GM23338 (cell line): ENCODE measurements around the gene KRT78. TPM values are rescaled to one million over a fixed set of nuclear protein-coding genes. Genes with fewer than 3 reads are reported as not detected.

Experiments
- ATAC-seq: fragments of 200-7000 bp; cut with Tn5 transposase; 3 replicates; pipeline ENCODE4 v1.9.1; 2020
- DNase-seq: peaks from one replicate; pipeline ENCODE4 v3.0.0-alpha.2; 2015; ENCODE audit warnings: low spot score
- H2AFZ ChIP-seq: fragments of 200-600 bp; sonication (generic); 2 replicates; pipeline ENCODE4 v1.8.0; 2016; ENCODE audit warnings: antibody characterized with exemption, mild to moderate bottlenecking, moderate library complexity
- H3F3A ChIP-seq: fragments of 200-600 bp; sonication (generic); replicated peaks from 2 replicates; pipeline ENCODE4 v1.8.0; 2017; ENCODE audit warnings: antibody characterized with exemption, mixed run types, low read depth
- H3K27ac ChIP-seq: fragments of 200-600 bp; sonication (generic); 2 replicates; pipeline ENCODE4 v1.6.1; 2016; ENCODE audit warnings: low read depth
- H3K27me3 ChIP-seq: fragments of 200-600 bp; sonication (generic); 2 replicates; pipeline ENCODE4 v1.8.0; 2016; ENCODE audit warnings: mild to moderate bottlenecking, mixed run types, moderate library complexity; ENCODE audit not compliant: insufficient read depth
- H3K36me3 ChIP-seq: fragments of 200-600 bp; sonication (generic); 2 replicates; pipeline ENCODE4 v1.8.0; 2016; ENCODE audit warnings: mild to moderate bottlenecking; ENCODE audit not compliant: insufficient read depth
- H3K4me1 ChIP-seq: fragments of 200-600 bp; sonication (generic); 2 replicates; pipeline ENCODE4 v1.8.0; 2016; ENCODE audit warnings: mild to moderate bottlenecking, moderate library complexity; ENCODE audit not compliant: insufficient read depth
- H3K4me2 ChIP-seq: fragments of 200-600 bp; sonication (generic); 2 replicates; pipeline ENCODE4 v1.7.1; 2017; ENCODE audit warnings: mixed run types
- H3K4me3 ChIP-seq: fragments of 200-600 bp; sonication (generic); 2 replicates; pipeline ENCODE4 v1.6.1; 2016; ENCODE audit warnings: mixed run types
- H3K79me2 ChIP-seq: fragments of 200-600 bp; sonication (generic); replicated peaks from 2 replicates; pipeline ENCODE4 v1.8.0; 2017; ENCODE audit warnings: mild to moderate bottlenecking; ENCODE audit not compliant: insufficient read depth
- H3K9me2 ChIP-seq: fragments of 200-600 bp; sonication (generic); 2 replicates; pipeline ENCODE4 v1.8.0; 2017; ENCODE audit not compliant: insufficient read depth
- H4K20me1 ChIP-seq: fragments of 200-600 bp; sonication (generic); replicated peaks from 2 replicates; pipeline ENCODE4 v1.8.0; 2017; ENCODE audit warnings: mild to moderate bottlenecking; ENCODE audit not compliant: insufficient read depth
- H3K27ac Mint-ChIP-seq: 2 replicates; pipeline ENCODE4 v1.8.0; 2020; ENCODE audit warnings: inconsistent platforms, mild to moderate bottlenecking, moderate library complexity, mixed read lengths
- H3K27me3 Mint-ChIP-seq: 3 replicates; pipeline ENCODE4 v1.8.0; 2022; ENCODE audit warnings: low read depth, mild to moderate bottlenecking, moderate library complexity, mixed read lengths, inconsistent platforms; ENCODE audit not compliant: insufficient read depth, poor library complexity
- H3K36me3 Mint-ChIP-seq: 3 replicates; pipeline ENCODE4 v1.8.0; 2021; ENCODE audit warnings: low read depth, mild to moderate bottlenecking, inconsistent platforms, moderate library complexity, mixed read lengths
- H3K4me1 Mint-ChIP-seq: 3 replicates; pipeline ENCODE4 v1.8.0; 2020; ENCODE audit warnings: mild to moderate bottlenecking, inconsistent platforms, mixed read lengths
- H3K4me3 Mint-ChIP-seq: 3 replicates; pipeline ENCODE4 v1.8.0; 2021; ENCODE audit warnings: moderate library complexity, mild to moderate bottlenecking, inconsistent platforms, mixed read lengths
- H3K9me3 Mint-ChIP-seq: 3 replicates; pipeline ENCODE4 v1.8.0; 2020; ENCODE audit warnings: moderate library complexity, mild to moderate bottlenecking, inconsistent platforms, mixed read lengths
- CREB1 ChIP-seq: fragments of 250-450 bp; sonication (Bioruptor Pico); IDR thresholded peaks from 2 replicates; pipeline ENCODE4 v1.5.0; 2020; ENCODE audit warnings: low read depth, mild to moderate bottlenecking, moderate library complexity
- ETS1 ChIP-seq: IDR thresholded peaks from 2 replicates; pipeline ENCODE4 v1.6.1; 2016; ENCODE audit warnings: antibody characterized with exemption
- EZH2phosphoT487 ChIP-seq: fragments of 200-600 bp; sonication (generic); IDR thresholded peaks from one replicate; pipeline ENCODE4 v1.8.1; 2018; ENCODE audit warnings: antibody characterized with exemption; ENCODE audit not compliant: unreplicated experiment
- NANOG ChIP-seq: IDR thresholded peaks from 2 replicates; pipeline ENCODE4 v1.6.1; 2016; ENCODE audit warnings: antibody characterized with exemption, borderline replicate concordance
- POLR2AphosphoS5 ChIP-seq: IDR thresholded peaks from 2 replicates; pipeline ENCODE4 v1.6.1; 2016; ENCODE audit warnings: antibody characterized with exemption, low read depth
- REST ChIP-seq: IDR thresholded peaks from one replicate; pipeline ENCODE4 v1.6.1; 2018; ENCODE audit warnings: antibody characterized with exemption; ENCODE audit not compliant: unreplicated experiment
- STAT1 ChIP-seq: IDR thresholded peaks from one replicate; pipeline ENCODE4 v1.6.1; 2016; ENCODE audit warnings: antibody characterized with exemption; ENCODE audit not compliant: unreplicated experiment
- ZNF114 ChIP-seq: fragments of 250-450 bp; sonication (Bioruptor Pico); IDR thresholded peaks from 2 replicates; pipeline ENCODE4 v1.5.0; 2020; ENCODE audit warnings: mild to moderate bottlenecking, moderate library complexity
- ZNF331 ChIP-seq: fragments of 250-450 bp; sonication (Bioruptor Pico); IDR thresholded peaks from 2 replicates; pipeline ENCODE4 v1.5.0; 2020; ENCODE audit warnings: low read depth, mild to moderate bottlenecking, moderate library complexity
- ZNF462 ChIP-seq: fragments of 250-450 bp; sonication (Bioruptor Pico); IDR thresholded peaks from 2 replicates; pipeline ENCODE4 v1.5.0; 2020; ENCODE audit warnings: mild to moderate bottlenecking, moderate library complexity
- polyA plus RNA-seq: library from polyadenylated mRNA; unstranded; fragments of >200 nt; fragmentation: Nextera tagmentation; extraction: Ambion mirVana; gene quantifications from 2 replicates; pipeline ENCODE4 v1.2.1, GENCODE V29; 2016
- total RNA-seq: library from RNA; depleted of rRNA; stranded (reverse); fragments of >200 nt; shearing (Covaris generic); gene quantifications from 2 replicates; pipeline ENCODE4 v1.2.3, GENCODE V29; 2014

The KRT78 gene
- total and polyA plus RNA-seq, 2 experiments from 2014 or later, result not detected

GRCh38 chr12:52820521-52820920 lies 28.3 kb downstream of the KRT78 start (continued):
- TF ChIP-seq ETS1 (no peak), ZNF331 (CRISPR knock-in tag) (no peak), NANOG (no peak)

GRCh38 chr12:52819731-52820510 lies 28.9 kb downstream of the KRT78 start:
- no peaks in the 10 kb centered on the region for H3K4me1 Mint-ChIP-seq
- no peak for DNase-seq
- H3K9me3 Mint-ChIP-seq, result no peaks in the 10 kb centered on the region
- TF ChIP-seq ETS1, result no peak
- no peak for TF ChIP-seq EZH2phosphoT487
- no peak for TF ChIP-seq ZNF114 (CRISPR knock-in tag)
- TF ChIP-seq ZNF331 (CRISPR knock-in tag), result no peak
- no peak for TF ChIP-seq POLR2AphosphoS5
- TF ChIP-seq CREB1 (CRISPR knock-in tag), result no peak
- TF ChIP-seq ZNF462, result no peak
- TF ChIP-seq REST, result no peak
- no peak for TF ChIP-seq STAT1
- no peak for TF ChIP-seq NANOG

More at GRCh38 chr12:52819731-52820510, 28.9 kb downstream of the KRT78 start:
- Histone ChIP-seq H3K9me2 (no peaks in the 10 kb centered on the region), H3K4me1 (no peaks in the 10 kb centered on the region), H3F3A (no peaks in the 10 kb centered on the region), H3K79me2 (no peaks in the 10 kb centered on the region), H3K4me2 (no peak overlapping the region), H2AFZ (no peak overlapping the region), H3K27ac (no peak overlapping the region), H3K27me3 (no peaks in the 10 kb centered on the region), H3K4me3 (no peak overlapping the region), H4K20me1 (no peaks in the 10 kb centered on the region), H3K36me3 (no peaks in the 10 kb centered on the region)
- Mint-ChIP-seq H3K27me3 (peaks cover 4% of the 10 kb centered on the region), H3K4me3 (no peak overlapping the region), H3K36me3 (no peaks in the 10 kb centered on the region), H3K27ac (no peak overlapping the region)
- no peak for ATAC-seq
